Renal pelvis (tissue), 12 donors: ENCODE results near the gene BLOC1S1. TPM values are rescaled to one million over a fixed set of nuclear protein-coding genes. Genes with fewer than 3 reads are reported as not detected.
A peak's percentile ranks its signal among the peaks of the same experiment; 100 is the strongest.

ENCODE experiments used
- DNase-seq: peaks from one replicate; pipeline ENCODE4 v3.0.0-alpha.2; 2013
- long read RNA-seq, 16 experiments: transcript quantifications; one replicate each; lab custom pipeline, GENCODE V29; 2026
- polyA plus RNA-seq, 3 donors: library from polyadenylated mRNA; unstranded; fragments of 120-200 nt; gene quantifications; one replicate each; pipeline ENCODE4 v1.2.1, GENCODE V29; 2013; ENCODE audit not compliant: insufficient read length in 3 of 3

BLOC1S1 gene
- polyA plus RNA-seq: 100 to 1,000 TPM; 114 to 141 (median 120) TPM
- long read RNA-seq, donor 1, transcript BLOC1S1-203 (4 exons, 571 nt): major isoform, 132 of 147 reads
- long read RNA-seq, donor 1, partial matches to known transcripts: 9 of 147 reads
- long read RNA-seq, donor 1, other reads (novel, unspliced or antisense): 0 of 147 reads
- long read RNA-seq, donor 2, transcript BLOC1S1-204 (3 exons, 1,229 nt): minor isoform, 6 of 171 reads
- long read RNA-seq, donor 2, transcript BLOC1S1-203 (4 exons, 571 nt): major isoform, 152 of 171 reads
- long read RNA-seq, donor 2, partial matches to known transcripts: 10 of 171 reads
- long read RNA-seq, donor 2, other reads (novel, unspliced or antisense): 0 of 171 reads
- long read RNA-seq, donor 3, transcript BLOC1S1-203 (4 exons, 571 nt): major isoform, 83 of 93 reads
- long read RNA-seq, donor 3, partial matches to known transcripts: 5 of 93 reads
- long read RNA-seq, donor 3, other reads (novel, unspliced or antisense): 0 of 93 reads
- long read RNA-seq, donor 4, transcript BLOC1S1-204 (3 exons, 1,229 nt): minor isoform, 6 of 173 reads
- long read RNA-seq, donor 4, transcript BLOC1S1-203 (4 exons, 571 nt): major isoform, 161 of 173 reads
- long read RNA-seq, donor 4, partial matches to known transcripts: 0 of 173 reads
- long read RNA-seq, donor 4, other reads (novel, unspliced or antisense): 0 of 173 reads
- long read RNA-seq, donor 5, transcript BLOC1S1-203 (4 exons, 571 nt): major isoform, 96 of 107 reads
- long read RNA-seq, donor 5, partial matches to known transcripts: 5 of 107 reads
- long read RNA-seq, donor 5, other reads (novel, unspliced or antisense): 0 of 107 reads
- long read RNA-seq, donor 6, transcript BLOC1S1-203 (4 exons, 571 nt): major isoform, 138 of 141 reads
- long read RNA-seq, donor 6, partial matches to known transcripts: 0 of 141 reads
- long read RNA-seq, donor 6, other reads (novel, unspliced or antisense): 0 of 141 reads
- long read RNA-seq, donor 7, transcript BLOC1S1-203 (4 exons, 571 nt): major isoform, 127 of 147 reads
- long read RNA-seq, donor 7, partial matches to known transcripts: 12 of 147 reads
- long read RNA-seq, donor 7, other reads (novel, unspliced or antisense): 0 of 147 reads
- long read RNA-seq, donor 8, transcript BLOC1S1-203 (4 exons, 571 nt): major isoform, 40 of 41 reads
- long read RNA-seq, donor 8, partial matches to known transcripts: 0 of 41 reads
- long read RNA-seq, donor 8, other reads (novel, unspliced or antisense): 0 of 41 reads
- long read RNA-seq, donor 9, transcript BLOC1S1-204 (3 exons, 1,229 nt): minor isoform, 6 of 164 reads
- long read RNA-seq, donor 9, transcript BLOC1S1-203 (4 exons, 571 nt): major isoform, 142 of 164 reads
- long read RNA-seq, donor 9, partial matches to known transcripts: 11 of 164 reads
- long read RNA-seq, donor 9, other reads (novel, unspliced or antisense): 0 of 164 reads
- long read RNA-seq, donor 10, transcript BLOC1S1-203 (4 exons, 571 nt): major isoform, 83 of 95 reads
- long read RNA-seq, donor 10, partial matches to known transcripts: 6 of 95 reads
- long read RNA-seq, donor 10, other reads (novel, unspliced or antisense): 0 of 95 reads
- long read RNA-seq, donor 11, transcript BLOC1S1-203 (4 exons, 571 nt): major isoform, 81 of 92 reads
- long read RNA-seq, donor 11, partial matches to known transcripts: 7 of 92 reads
- long read RNA-seq, donor 11, other reads (novel, unspliced or antisense): 0 of 92 reads
- long read RNA-seq, donor 12, transcript BLOC1S1-204 (3 exons, 1,229 nt): minor isoform, 9 of 194 reads
- long read RNA-seq, donor 12, transcript BLOC1S1-203 (4 exons, 571 nt): major isoform, 145 of 194 reads
- long read RNA-seq, donor 12, partial matches to known transcripts: 23 of 194 reads
- long read RNA-seq, donor 12, other reads (novel, unspliced or antisense): 12 of 194 reads
- long read RNA-seq, donor 13, transcript BLOC1S1-203 (4 exons, 571 nt): major isoform, 66 of 84 reads
- long read RNA-seq, donor 13, partial matches to known transcripts: 12 of 84 reads
- long read RNA-seq, donor 13, other reads (novel, unspliced or antisense): 0 of 84 reads
- long read RNA-seq, donor 14: 0 reads
- long read RNA-seq, donor 15, transcript BLOC1S1-203 (4 exons, 571 nt): major isoform, 141 of 148 reads
- long read RNA-seq, donor 15, partial matches to known transcripts: 0 of 148 reads
- long read RNA-seq, donor 15, other reads (novel, unspliced or antisense): 0 of 148 reads
- long read RNA-seq, donor 16, transcript BLOC1S1-203 (4 exons, 571 nt): major isoform, 119 of 137 reads
- long read RNA-seq, donor 16, partial matches to known transcripts: 13 of 137 reads
- long read RNA-seq, donor 16, other reads (novel, unspliced or antisense): 0 of 137 reads

GRCh38 chr12:55715833-55716581 lies at the start of gene BLOC1S1:
Gene BLOC1S1, plus strand, starts transcription at chr12:55716046. Its CDS starts 6 bp downstream, at chr12:55716052.
- peak; percentile 94 for DNase-seq

GRCh38 chr12:55666508-55666907 lies 49.3 kb upstream of the BLOC1S1 start:
- DNase-seq: no peak

GRCh38 chr12:55670276-55670675 lies 45.6 kb upstream of the BLOC1S1 start:
- no peak for DNase-seq

GRCh38 chr12:55671746-55672145 lies 44.1 kb upstream of the BLOC1S1 start:
- no peak for DNase-seq

- no peak for DNase-seq
Observed at GRCh38 chr12:55673638-55674037, 42.2 kb upstream of the BLOC1S1 start.

- no peak for DNase-seq
Observed at GRCh38 chr12:55675666-55676065, 40.2 kb upstream of the BLOC1S1 start.

GRCh38 chr12:55676707-55677106 lies 39.1 kb upstream of the BLOC1S1 start:
- DNase-seq: no peak

- no peak for DNase-seq
Observed at GRCh38 chr12:55679691-55680090, 36.2 kb upstream of the BLOC1S1 start.

- peak; percentile 82 for DNase-seq
Observed at GRCh38 chr12:55681142-55682077, 34.4 kb upstream of the BLOC1S1 start.

GRCh38 chr12:55682087-55682796 lies 33.6 kb upstream of the BLOC1S1 start:
- no peak for DNase-seq

- no peak for DNase-seq
Observed at GRCh38 chr12:55683676-55684075, 32.2 kb upstream of the BLOC1S1 start.

GRCh38 chr12:55684761-55685370 lies 31.0 kb upstream of the BLOC1S1 start:
- DNase-seq: no peak

- no peak for DNase-seq
Observed at GRCh38 chr12:55685671-55686070, 30.2 kb upstream of the BLOC1S1 start.

- DNase-seq: no peak
Observed at GRCh38 chr12:55686366-55687010, 29.4 kb upstream of the BLOC1S1 start.

- DNase-seq: no peak
Observed at GRCh38 chr12:55687746-55688145, 28.1 kb upstream of the BLOC1S1 start.
